Kidney capillary endothelial cell (primary cell): ENCODE measurements around the gene KLRC4.
"Not testable (repeated sequence)": the region's sequence is repeated elsewhere in the genome, so short reads cannot be mapped to it uniquely, and the experiment has no call there.

Source experiments
- DNase-seq: peaks from one replicate; pipeline ENCODE4 v3.0.0-alpha.2; 2018; ENCODE audit warnings: low spot score

KLRC4 gene

GRCh38 chr12:10368206-10369171, 41.1 kb downstream of the KLRC4 start:
- no peak for DNase-seq

GRCh38 chr12:10367714-10368113, 41.8 kb downstream of the KLRC4 start:
- DNase-seq: not testable (repeated sequence)

DNA sequence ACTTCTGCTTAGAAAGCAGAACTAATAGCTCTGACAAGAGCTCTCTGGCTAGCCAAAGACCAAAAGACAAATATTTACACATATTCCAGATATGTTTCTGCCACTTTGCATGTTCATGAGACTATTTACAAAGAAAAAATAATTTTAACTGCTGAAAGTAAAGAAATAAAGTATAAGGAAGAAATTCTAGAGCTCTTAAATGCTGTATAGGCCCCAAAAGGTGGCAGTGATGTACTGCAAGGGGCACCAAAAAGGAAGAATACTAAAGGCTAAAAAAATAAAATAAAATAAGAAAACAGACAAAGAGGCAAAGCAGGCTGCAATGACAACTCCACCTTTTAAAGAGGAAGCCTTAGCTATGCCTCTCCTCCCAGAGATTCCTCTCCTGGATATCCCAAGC, 42.7 kb downstream of the KLRC4 start:
- DNase-seq: no peak

DNA sequence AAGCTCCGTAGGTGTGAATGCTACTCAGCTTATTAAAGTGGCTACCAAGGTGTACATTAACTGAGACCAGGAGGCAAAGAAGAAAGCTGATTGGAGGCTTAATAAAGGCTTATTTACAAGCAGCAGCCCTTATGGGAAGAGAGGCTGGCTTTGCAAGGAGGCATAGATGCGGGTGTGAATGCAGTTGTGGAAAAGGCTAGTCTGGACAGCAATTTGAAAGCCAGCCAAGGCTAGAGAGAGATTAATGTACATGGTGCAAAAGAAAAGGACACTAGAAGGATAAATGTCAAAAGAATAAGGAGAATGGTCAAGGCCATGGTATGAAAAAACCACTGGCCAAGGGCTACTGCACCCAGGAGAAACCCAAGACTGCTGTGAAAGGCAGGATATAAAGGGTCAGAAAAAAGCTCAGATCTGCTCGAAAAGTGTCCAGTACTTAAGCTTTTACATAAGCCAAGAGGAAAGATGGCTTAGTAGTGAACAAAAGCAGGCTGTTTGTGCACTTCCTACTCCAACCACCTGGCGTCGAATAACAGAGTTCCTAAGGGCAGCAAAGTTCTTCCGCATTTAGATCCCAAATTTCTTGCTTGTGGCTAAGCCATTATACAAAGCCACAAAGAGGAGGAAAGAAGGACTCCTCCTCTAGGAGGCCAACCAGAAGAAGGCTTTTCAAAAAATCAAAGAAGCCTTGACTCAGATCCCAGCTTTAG, 43.7 kb downstream of the KLRC4 start:
- DNase-seq: no peak

GRCh38 chr12:10364815-10365622, 44.5 kb downstream of the KLRC4 start:
- peak; percentile 42 for DNase-seq

GRCh38 chr12:10363914-10364814, 45.4 kb downstream of the KLRC4 start:
- DNase-seq: peak; percentile 10

- DNase-seq: no peak
Observed at GRCh38 chr12:10363658-10363913, 46.0 kb downstream of the KLRC4 start.

- no peak for DNase-seq
Observed at GRCh38 chr12:10362828-10363657, 46.5 kb downstream of the KLRC4 start.

GRCh38 chr12:10362325-10362724, 47.2 kb downstream of the KLRC4 start:
- no peak for DNase-seq

DNA sequence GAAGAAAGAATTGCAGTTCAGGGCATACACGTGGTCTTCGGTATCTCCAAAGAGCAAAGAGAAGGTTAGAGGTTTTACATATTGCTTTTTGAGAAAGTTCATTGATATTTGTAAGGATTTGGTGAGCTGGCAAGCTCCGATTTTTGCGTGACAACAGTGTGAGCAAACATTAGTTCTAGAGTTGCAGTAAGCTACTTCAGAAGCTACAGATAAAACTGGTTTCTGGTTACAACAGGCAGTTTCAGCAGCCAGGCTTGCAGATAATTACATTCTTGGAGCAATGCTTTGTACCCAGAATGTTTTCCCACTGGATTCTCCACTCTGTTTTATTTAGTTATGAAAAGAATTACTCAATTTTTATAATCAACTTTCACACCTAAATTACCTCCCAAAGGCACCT, 47.9 kb downstream of the KLRC4 start:
- no peak for DNase-seq

DNA sequence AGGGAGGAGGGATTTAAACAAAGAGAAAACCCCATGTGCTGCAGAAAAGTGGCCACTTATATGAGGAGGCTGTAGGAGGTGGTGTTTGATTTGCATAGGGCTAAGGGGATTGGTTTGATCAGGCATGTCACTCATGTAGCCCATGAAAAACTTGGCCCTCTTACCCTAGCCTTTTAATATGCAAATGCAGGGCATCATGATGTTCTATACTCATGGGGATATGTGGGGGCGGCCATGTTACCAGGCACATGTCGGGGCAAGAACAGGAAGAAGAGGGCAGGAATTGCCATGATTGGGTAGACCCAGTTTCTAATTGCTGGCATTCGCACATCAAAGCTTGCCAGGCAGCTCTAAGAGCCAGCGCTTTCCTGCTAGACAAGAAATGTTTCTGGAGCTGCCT, 48.5 kb downstream of the KLRC4 start:
- no peak for DNase-seq

DNA sequence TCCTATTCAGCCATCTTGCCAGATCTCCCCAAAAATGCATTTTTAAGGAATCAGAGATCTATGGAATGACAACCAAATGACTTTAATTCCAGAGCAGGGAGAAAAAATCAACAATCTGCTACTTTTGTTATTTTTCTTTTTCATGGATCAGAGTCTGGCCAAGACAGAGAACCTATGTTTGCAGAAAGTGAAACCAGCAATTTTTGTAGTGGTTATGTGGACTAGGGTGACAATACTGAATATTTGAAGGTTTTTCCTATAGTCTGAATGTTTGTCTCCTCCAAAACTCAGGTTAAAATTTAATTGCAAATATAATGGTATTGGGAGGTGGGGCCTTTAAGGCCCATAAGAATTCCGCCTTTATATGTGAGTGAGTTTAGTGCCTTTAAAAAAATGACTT, 50.6 kb downstream of the KLRC4 start:
- DNase-seq: no peak

DNA sequence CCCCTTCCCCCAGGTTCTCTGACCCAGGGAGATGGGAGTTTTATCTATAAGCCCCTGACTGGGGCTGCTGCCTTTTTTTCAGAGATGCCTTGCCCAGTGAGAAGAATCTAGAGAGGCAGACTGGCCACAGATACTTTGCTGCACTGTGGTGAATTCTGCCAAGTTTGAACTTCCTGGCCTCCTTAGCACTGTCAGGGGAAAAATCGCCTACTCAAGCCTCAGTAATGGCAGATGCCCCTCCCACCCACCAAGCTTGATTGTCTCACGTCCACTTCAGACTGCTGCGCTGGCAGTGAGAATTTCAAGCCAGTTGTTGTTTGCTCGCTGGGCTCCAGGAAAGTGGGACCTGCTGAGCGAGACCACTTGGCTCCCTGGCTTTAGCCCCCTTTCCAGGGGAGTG, 51.4 kb downstream of the KLRC4 start:
- no peak for DNase-seq
